K562 (cell line): Measurements from ENCODE around the gene SMIM21. TPM values are rescaled to one million over a fixed set of nuclear protein-coding genes. Genes with fewer than 3 reads are reported as not detected.
A peak's percentile ranks its signal among the peaks of the same experiment; 100 is the strongest.

Experiments used
- ATAC-seq: fragments of 200-7000 bp; cut with Tn5 transposase; 3 replicates; pipeline ENCODE4 v1.9.1; 2020; ENCODE audit warnings: moderate library complexity
- BruUV-seq: library from RNA; stranded (reverse); fragments of 400-500 nt; replicated peaks from 2 replicates; lab custom pipeline; 2021; lab: Mats Ljungman, UMichigan
- CTCF ChIA-PET: fragments of 300-600 bp; formaldehyde crosslinking; extraction: SDS; loops from one replicate; lab custom pipeline; 2021; ENCODE audit warnings: low intra/inter-chr PET ratio; lab: Yijun Ruan, JAX
- POLR2A ChIA-PET: fragments of 300-600, 350-650 bp; sonication (Branson Sonifier 250); formaldehyde crosslinking; extraction: SDS; loops from one replicate; lab custom pipeline; 2021; ENCODE audit warnings: antibody characterized with exemption, inconsistent platforms; lab: Yijun Ruan, JAX
- DNase-seq, 4 experiments: peaks; one replicate each; pipeline versions ENCODE4 v3.0.0 to v3.0.0-alpha.2; 2011 to 2018; ENCODE audit warnings: low spot score in 3 of 4, mixed read lengths in 3 of 4; ENCODE audit errors: extremely low read depth in 1 of 4
- FAIRE-seq: peaks from 2 replicates; lab custom pipeline; 2011; peaks lifted over from hg19 to GRCh38; lab: Jason Lieb, UNC
- H2AFZ ChIP-seq: 2 replicates; pipeline ENCODE4 v1.6.0; 2011; ENCODE audit warnings: low read depth, low read length, control low read depth, inconsistent platforms
- H3K27ac ChIP-seq: fragments of 200-600 bp; 3 replicates; pipeline ENCODE4 v1.8.0; 2011; ENCODE audit warnings: low read depth, mild to moderate bottlenecking, control low read depth, inconsistent platforms, low read length, moderate library complexity, mixed read lengths; ENCODE audit errors: extremely low read depth
- H3K27me3 ChIP-seq, 2 experiments: fragments of 300-600 bp in 1 of 2; 2 replicates in 1 of 2; 3 replicates in 1 of 2; pipeline versions ENCODE4 v1.6.0 to v1.8.0; 2011; ENCODE audit warnings: inconsistent platforms in 2 of 2, low read length in 2 of 2, mild to moderate bottlenecking in 1 of 2, mixed read lengths in 1 of 2, moderate library complexity in 1 of 2; ENCODE audit not compliant: control insufficient read depth in 2 of 2, insufficient read depth in 2 of 2
- H3K36me3 ChIP-seq: fragments of 300-600 bp; 3 replicates; pipeline ENCODE4 v1.8.0; 2011; ENCODE audit warnings: mild to moderate bottlenecking, low read length, inconsistent platforms; ENCODE audit not compliant: control insufficient read depth, insufficient read depth
- H3K4me1 ChIP-seq, 2 experiments: fragments of 200-600 bp in 1 of 2; replicated peaks in 1 of 2; 2 replicates in 1 of 2; 3 replicates in 1 of 2; pipeline versions ENCODE4 v1.5.1 to v1.8.0; 2011; ENCODE audit warnings: inconsistent platforms in 2 of 2, low read length in 2 of 2, mild to moderate bottlenecking in 1 of 2, mixed read lengths in 1 of 2, moderate library complexity in 1 of 2; ENCODE audit not compliant: control insufficient read depth in 2 of 2, insufficient read depth in 2 of 2
- H3K4me2 ChIP-seq: 2 replicates; pipeline ENCODE4 v1.6.1; 2011; ENCODE audit warnings: low read length, control low read depth, inconsistent platforms, mixed read lengths; ENCODE audit not compliant: insufficient read depth
- H3K4me3 ChIP-seq: fragments of 200-600 bp; sonication (generic), shearing (Covaris generic); 2 replicates; pipeline ENCODE4 v1.5.1; 2016; ENCODE audit warnings: control low read depth, inconsistent platforms
- H3K79me2 ChIP-seq: fragments of 200-600 bp; 3 replicates; pipeline ENCODE4 v1.8.0; 2011; ENCODE audit warnings: low read length, inconsistent platforms; ENCODE audit not compliant: control insufficient read depth, insufficient read depth
- H3K9ac ChIP-seq, 2 experiments: 2 replicates each; pipeline versions ENCODE4 v1.6.0 to v1.6.1; 2011; ENCODE audit warnings: low read depth in 2 of 2, low read length in 2 of 2, control low read depth in 1 of 2, inconsistent platforms in 1 of 2, mild to moderate bottlenecking in 1 of 2, mixed read lengths in 1 of 2; ENCODE audit not compliant: insufficient read depth in 1 of 2
- H3K9me1 ChIP-seq: one replicate; pipeline ENCODE4 v1.6.0; 2011; ENCODE audit warnings: inconsistent platforms, mild to moderate bottlenecking, low read length, moderate library complexity; ENCODE audit not compliant: control insufficient read depth, insufficient read depth
- H3K9me3 ChIP-seq: replicated peaks from 2 replicates; pipeline ENCODE4 v1.5.1; 2011; ENCODE audit warnings: low read depth, low read length, inconsistent platforms; ENCODE audit not compliant: control insufficient read depth, insufficient read depth
- H4K20me1 ChIP-seq: replicated peaks from 2 replicates; pipeline ENCODE4 v1.6.1; 2011; ENCODE audit warnings: low read length, inconsistent platforms, mixed read lengths; ENCODE audit not compliant: control insufficient read depth, insufficient read depth
- GATAD2B ChIP-seq: fragments of 450-650 bp; IDR thresholded peaks from 2 replicates; pipeline ENCODE4 v1.6.1; 2017; ENCODE audit warnings: mild to moderate bottlenecking, borderline replicate concordance
- MAFF ChIP-seq: IDR thresholded peaks from 2 replicates; pipeline ENCODE4 v1.6.1; 2012; ENCODE audit warnings: low read length, improper control_type of control experiment
- PBX2 ChIP-seq, 2 experiments: IDR thresholded peaks in 1 of 2; conservative IDR thresholded peaks in 1 of 2; 2 replicates each; pipeline ENCODE4 v1.6.1; 2016; ENCODE audit warnings: low read depth in 2 of 2, mild to moderate bottlenecking in 1 of 2, missing compliant biosample characterization in 1 of 2, missing genetic modification characterization in 1 of 2, moderate library complexity in 1 of 2
- PYGO2 ChIP-seq: fragments of 450-650 bp; IDR thresholded peaks from 2 replicates; pipeline ENCODE4 v1.6.1; 2016; ENCODE audit warnings: mild to moderate bottlenecking, missing genetic modification characterization, moderate library complexity, missing compliant biosample characterization
- TFE3 ChIP-seq: fragments of 450-650 bp; formaldehyde crosslinking; IDR thresholded peaks from 2 replicates; pipeline ENCODE4 v1.4.0; 2020; ENCODE audit warnings: mild to moderate bottlenecking, mixed read lengths
- ZNF316 ChIP-seq: fragments of 450-650 bp; IDR thresholded peaks from 2 replicates; pipeline ENCODE4 v1.6.1; 2016
- WGBS: fragments of 100-300 bp; shearing (Covaris generic); methylation state at CpG from one replicate; pipeline ENCODE4 v1.1.6; 2016; ENCODE audit warnings: low coverage, mixed read lengths; ENCODE audit not compliant: insufficient coverage; ENCODE audit errors: missing lambda C conversion rate; 5-methylcytosine and 5-hydroxymethylcytosine counted together
- in situ Hi-C: fragments of 300-500 bp; cut with MboI; formaldehyde crosslinking; loops from 4 replicates; pipeline ENCODE4 v1.15.0; 2018; ENCODE audit warnings: inconsistent platforms, mixed read lengths
- intact Hi-C: fragments of 100-400 bp; cut with micrococcal nuclease; formaldehyde crosslinking; loops from 2 replicates; pipeline ENCODE4 v1.14.2; 2022
- polyA plus RNA-seq, 8 experiments: library from polyadenylated mRNA; depleted of rRNA in 4 of 8; stranded (reverse) in 5 of 8; unstranded in 3 of 8; fragments of >200 nt; fragmentation: Nextera tagmentation in 2 of 8; fragmentation: Illumina TruSeq in 1 of 8; extraction: Ambion mirVana in 2 of 8; extraction: Trizol in 1 of 8; gene quantifications; 2 replicates each; pipeline versions ENCODE4 v1.2.1 to v1.2.3, GENCODE V29; 2011 to 2014; ENCODE audit warnings: inconsistent platforms in 1 of 8, missing spikeins in 1 of 8
- total RNA-seq, 7 experiments: library from RNA; depleted of rRNA in 6 of 7; stranded (reverse); fragments of >200 nt in 6 of 7; fragmentation: Illumina TruSeq in 2 of 7; extraction: Trizol in 2 of 7; gene quantifications; 2 replicates each; pipeline versions ENCODE4 v1.2.1 to v1.2.3, GENCODE V29; 2011 to 2021; ENCODE audit warnings: low replicate concordance in 1 of 7

SMIM21 gene
- total and polyA plus RNA-seq, 9 of the 15 experiments (the other 6 are each of a cell fraction or from before 2014, with no cell fraction given), result not detected

GRCh38 chr18:75454022-75454795 is 26.7 kb upstream of the SMIM21 start:
- no peak overlapping the region for H3K4me2 ChIP-seq
- intact Hi-C loops, result no loop called here
- no peak for ATAC-seq
- no peaks in the 10 kb centered on the region for H3K79me2 ChIP-seq
- H3K27me3 ChIP-seq, result peaks cover 2 to 18% of the 10 kb centered on the region in 2 experiments; a peak in 3 of 5 replicates
- no peak for DNase-seq
- in situ Hi-C loops, result no loop called here
- no peak overlapping the region for H3K9ac ChIP-seq
- H3K4me3 ChIP-seq, result no peak overlapping the region
- 0% methylated on average over 7 of the region's 14 CpGs for WGBS
- no peak overlapping the region for H2AFZ ChIP-seq
- TF ChIP-seq PYGO2 (tag) (no peak), MAFF (peak; percentile 54), ZNF316 (peak; percentile 65)
- FAIRE-seq, result no peak
- ChIA-PET POLR2A (no interaction called here), CTCF (no interaction called here)
- H4K20me1 ChIP-seq, result no peaks in the 10 kb centered on the region
- BruUV-seq, result no TSS peak
- no peaks in the 10 kb centered on the region for H3K4me1 ChIP-seq
- no peak overlapping the region for H3K27ac ChIP-seq
- no peaks in the 10 kb centered on the region for H3K36me3 ChIP-seq
- no peaks in the 10 kb centered on the region for H3K9me1 ChIP-seq
- no peaks in the 10 kb centered on the region for H3K9me3 ChIP-seq

GRCh38 chr18:75450906-75451305 is 23.4 kb upstream of the SMIM21 start:
- Histone ChIP-seq H3K79me2 (no peaks in the 10 kb centered on the region), H3K36me3 (no peaks in the 10 kb centered on the region), H3K4me1 (no peaks in the 10 kb centered on the region), H3K9ac (no peak overlapping the region), H2AFZ (no peak overlapping the region), H3K27me3 (peaks cover 2 to 11% of the 10 kb centered on the region in 2 experiments; a peak in 3 of 5 replicates), H4K20me1 (no peaks in the 10 kb centered on the region), H3K4me2 (no peak overlapping the region), H3K9me1 (no peaks in the 10 kb centered on the region), H3K9me3 (no peaks in the 10 kb centered on the region), H3K4me3 (no peak overlapping the region), H3K27ac (no peak overlapping the region)
- 0% methylated on average over 3 of the region's 3 CpGs for WGBS
- DNase-seq (no peak), FAIRE-seq (no peak), ATAC-seq (no peak)
- in situ Hi-C loops, result no loop called here
- ChIA-PET POLR2A (no interaction called here), CTCF (no interaction called here)
- intact Hi-C loops, result no loop called here
- no TSS peak for BruUV-seq
- TF ChIP-seq TFE3 (CRISPR knock-in tag), result no peak
- no peak for TF ChIP-seq GATAD2B
- TF ChIP-seq PBX2 (CRISPR knock-in tag; IDR thresholded peaks at IDR 0.05; ENCODE audit: low read depth), result no peak
- no peak for TF ChIP-seq PBX2 (tag; conservative IDR thresholded peaks at IDR 0.05; ENCODE audit: low read depth)
